Stomach (tissue), 4 donors: Measurements from ENCODE around the gene CAPZA1.

Experiments used
- CTCF ChIP-seq, 7 experiments: fragments of 450-650 bp in 4 of 7; fragments of 200-600 bp in 3 of 7; sonication (generic) in 3 of 7; IDR thresholded peaks; one replicate each; pipeline ENCODE4 v1.5.1; 2016 to 2019; ENCODE audit warnings: antibody characterized with exemption in 7 of 7, control low read depth in 2 of 7, mild to moderate bottlenecking in 1 of 7
- POLR2A ChIP-seq, 4 donors: fragments of 450-650 bp; IDR thresholded peaks; one replicate each; pipeline ENCODE4 v1.6.1; 2016; ENCODE audit warnings: antibody characterized with exemption in 4 of 4, control low read depth in 2 of 4, mild to moderate bottlenecking in 1 of 4, moderate library complexity in 1 of 4
- POLR2AphosphoS5 ChIP-seq, 3 donors: sonication (generic); formaldehyde crosslinking; IDR thresholded peaks; one replicate each; pipeline ENCODE4 v1.6.1; 2016; ENCODE audit warnings: antibody characterized with exemption in 3 of 3

DNA sequence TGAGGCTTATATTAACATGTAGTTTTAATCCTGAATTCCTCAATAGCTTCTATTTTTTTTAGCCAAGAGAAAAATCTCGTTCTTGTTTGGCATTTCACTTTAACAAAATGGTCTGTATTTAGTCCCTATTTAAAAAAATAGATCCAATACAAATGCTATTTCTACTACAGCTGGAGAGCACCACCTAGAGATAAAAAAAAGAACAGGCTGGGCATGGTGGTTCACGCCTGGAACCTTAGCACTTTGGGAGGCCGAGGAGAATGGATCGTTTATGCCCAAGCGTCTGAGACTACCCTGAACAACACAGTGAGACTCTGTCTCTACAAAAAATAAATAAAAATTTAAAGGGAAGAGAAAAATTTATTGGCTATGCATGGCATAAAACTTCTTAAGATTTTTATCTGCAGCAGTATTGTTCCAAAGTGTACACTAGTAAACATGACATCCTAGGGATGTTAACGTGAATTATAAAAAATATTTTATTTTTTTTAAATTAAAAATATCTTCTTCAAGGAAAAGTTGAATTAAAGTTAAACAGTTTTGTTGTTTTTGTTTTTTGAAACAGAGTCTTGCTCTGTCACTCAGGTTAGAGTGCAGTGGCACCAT lies 5.1 kb upstream of the CAPZA1 start:
- TF ChIP-seq CTCF (IDR thresholded peaks at IDR 0.05), result peak in 3 of 7 experiments; percentile 11 to 22 (median 17)
- no peak for TF ChIP-seq POLR2A (IDR thresholded peaks at IDR 0.05)
- TF ChIP-seq POLR2AphosphoS5 (IDR thresholded peaks at IDR 0.05), result no peak
